Amygdala (tissue), 56 donors: Measurements from ENCODE around the gene SH3RF3.
"Not testable (repeated sequence)": the region's sequence is repeated elsewhere in the genome, so short reads cannot be mapped to it uniquely, and the experiment has no call there.

ENCODE experiments used
- DNase-seq, 56 donors: peaks; one replicate each; lab custom pipeline; 2025; lab: John Stamatoyannopoulos, UW

The SH3RF3 gene

GRCh38 chr2:109521233-109522062 lies 392.4 kb downstream of the SH3RF3 start:
- no peak for DNase-seq

- DNase-seq: no peak
Measured at GRCh38 chr2:109522063-109522374, 393.0 kb downstream of the SH3RF3 start.

DNA sequence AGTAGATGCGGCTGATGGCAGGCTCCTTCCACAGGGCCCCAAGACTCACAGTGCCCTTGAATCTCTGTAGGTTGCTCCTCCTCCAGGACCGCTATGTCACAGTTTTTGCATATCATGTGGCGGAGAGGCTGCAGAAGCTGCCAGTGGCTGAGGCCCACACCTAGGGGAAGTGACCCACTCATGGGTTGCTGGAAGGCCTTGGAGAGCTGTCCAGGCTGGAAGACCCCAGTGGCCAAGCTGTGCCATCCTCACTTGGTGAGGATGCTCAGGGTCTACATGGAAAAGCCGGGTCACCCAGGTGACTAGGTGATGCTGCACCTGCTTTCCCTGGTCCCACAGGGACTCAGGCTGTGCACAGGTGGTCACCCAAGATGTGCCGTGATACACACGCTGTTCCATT lies 394.1 kb downstream of the SH3RF3 start:
- DNase-seq: no peak

- DNase-seq: no peak
Measured at GRCh38 chr2:109523536-109524361, 394.7 kb downstream of the SH3RF3 start.

DNA sequence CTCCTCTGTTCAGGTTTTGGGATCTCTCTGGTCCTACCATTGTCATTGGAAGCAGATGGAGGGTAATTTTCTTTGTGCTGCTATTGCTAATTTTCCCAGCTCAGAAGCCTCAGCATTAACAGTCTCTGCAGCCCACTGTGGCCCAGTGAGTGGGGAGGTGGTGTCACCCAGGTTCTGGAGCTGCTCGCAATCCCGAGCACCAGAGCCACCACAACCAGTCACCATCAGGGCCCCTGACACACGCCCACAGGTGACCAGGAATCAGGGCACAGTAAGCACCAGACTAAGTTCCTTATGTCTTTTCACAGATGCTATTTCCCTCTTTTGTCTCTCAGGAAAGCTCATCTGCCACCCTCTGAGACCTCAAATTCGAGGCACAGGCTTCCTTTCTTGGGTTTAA lies 396.8 kb downstream of the SH3RF3 start:
- no peak for DNase-seq

GRCh38 chr2:109526442-109526970 lies 397.5 kb downstream of the SH3RF3 start:
- DNase-seq: no peak

GRCh38 chr2:109527079-109527478 lies 398.1 kb downstream of the SH3RF3 start:
- no peak for DNase-seq

DNA sequence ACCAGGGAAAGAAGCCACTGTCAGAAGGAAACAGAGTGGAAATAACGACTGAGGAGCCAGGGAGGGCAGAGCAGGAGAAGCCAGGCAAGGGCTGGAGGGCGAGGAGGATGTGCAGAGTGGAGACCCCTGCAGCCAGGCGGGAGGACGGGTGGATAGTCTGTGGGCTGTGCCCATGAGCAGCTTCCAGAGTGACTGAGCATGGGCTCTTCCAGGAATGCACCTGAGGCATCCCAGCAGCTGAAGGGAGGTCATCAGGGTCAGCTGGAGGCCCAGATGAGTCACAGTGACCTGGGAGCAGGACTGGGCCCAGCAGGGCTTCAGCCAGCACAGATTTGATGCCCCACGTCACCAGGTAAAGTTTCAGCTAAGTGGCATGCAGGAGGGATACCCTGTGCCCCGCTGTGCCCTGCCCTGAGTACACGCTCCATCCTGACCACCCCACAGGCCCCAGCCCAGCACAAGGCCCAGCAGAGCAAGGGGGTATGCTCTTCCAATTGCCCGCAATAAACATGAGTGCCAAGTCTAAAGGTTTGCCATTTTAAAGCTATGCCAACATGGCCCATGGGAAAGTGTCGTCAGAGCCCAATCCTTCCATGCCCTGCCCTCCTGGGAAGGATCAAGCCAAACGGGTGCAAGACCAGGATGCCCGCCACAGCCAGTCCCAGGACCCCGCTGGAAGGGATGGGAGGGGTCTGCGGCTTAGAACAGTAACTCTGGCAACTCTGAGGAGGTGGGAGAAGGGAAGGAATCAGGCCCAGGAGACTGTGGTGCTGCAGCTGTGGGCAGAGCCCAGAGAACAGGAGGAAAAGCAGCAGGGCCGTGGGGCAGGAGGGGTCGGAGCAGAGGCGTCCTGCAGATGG lies 399.1 kb downstream of the SH3RF3 start:
- DNase-seq: no peak

GRCh38 chr2:109528811-109529501 lies 400.0 kb downstream of the SH3RF3 start:
- DNase-seq: no peak

DNA sequence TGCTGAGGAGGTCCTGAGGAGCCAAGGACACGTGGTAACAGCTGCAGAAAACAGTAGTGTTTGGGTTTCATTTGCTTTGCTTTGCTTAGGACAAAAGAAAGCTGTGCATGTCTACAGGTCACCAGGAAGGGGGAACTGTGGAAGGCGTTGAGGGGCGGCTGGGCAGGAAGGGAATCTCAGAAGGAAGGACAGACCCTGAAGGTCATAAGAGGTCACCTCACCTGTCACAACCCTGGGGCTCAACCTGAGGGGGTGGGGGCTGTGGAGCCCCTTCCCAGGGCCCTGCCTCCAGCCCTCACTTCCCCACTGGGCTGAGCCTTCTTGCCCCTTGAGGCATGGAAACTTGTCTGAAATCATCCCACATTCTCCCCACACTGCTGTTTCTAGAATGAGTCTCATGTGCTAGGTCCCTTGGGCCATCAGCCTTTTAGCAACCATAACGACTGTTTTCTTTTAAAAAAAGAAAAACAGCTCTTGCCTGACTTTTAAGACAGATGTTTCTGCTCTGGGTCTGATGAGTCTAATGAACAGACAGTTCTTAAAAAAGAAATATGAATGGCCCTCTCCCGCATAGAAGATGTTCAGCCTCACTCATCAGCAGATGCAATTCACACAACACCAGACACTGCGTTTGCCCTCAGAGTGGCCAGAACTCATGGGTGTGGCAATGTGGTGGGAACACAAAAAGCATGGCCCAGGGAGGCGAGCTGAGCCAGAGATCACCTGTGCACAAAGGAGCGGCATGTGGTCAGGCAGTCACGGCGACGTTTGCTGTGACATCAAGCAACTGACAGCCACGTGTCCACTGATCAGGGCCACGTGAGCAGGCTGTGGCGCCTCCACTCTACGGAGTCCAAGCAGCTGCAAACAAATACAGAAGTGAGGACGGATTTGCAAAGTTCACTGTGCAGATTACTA lies 400.8 kb downstream of the SH3RF3 start:
- no peak for DNase-seq

- DNase-seq: no peak
Measured at GRCh38 chr2:109530712-109531111, 401.7 kb downstream of the SH3RF3 start.

DNA sequence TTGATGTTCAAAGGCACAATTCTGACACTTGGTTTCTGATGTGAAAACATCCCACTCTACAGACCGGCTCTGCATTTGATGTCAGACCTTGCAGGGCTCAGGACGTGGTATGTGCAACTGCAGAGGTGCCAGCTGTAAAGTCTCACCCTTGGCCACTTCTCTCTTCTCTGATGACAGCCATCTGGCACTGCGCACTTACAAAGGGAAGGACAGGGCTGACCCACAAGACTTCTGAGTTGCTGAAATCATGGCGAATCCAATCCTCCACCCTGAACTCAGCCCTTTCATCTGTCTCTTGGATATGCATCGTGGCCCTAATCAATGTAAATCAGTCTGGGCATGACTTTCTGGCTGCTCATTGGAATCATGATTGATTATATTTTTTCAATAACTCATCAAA lies 402.2 kb downstream of the SH3RF3 start:
- DNase-seq: no peak

DNA sequence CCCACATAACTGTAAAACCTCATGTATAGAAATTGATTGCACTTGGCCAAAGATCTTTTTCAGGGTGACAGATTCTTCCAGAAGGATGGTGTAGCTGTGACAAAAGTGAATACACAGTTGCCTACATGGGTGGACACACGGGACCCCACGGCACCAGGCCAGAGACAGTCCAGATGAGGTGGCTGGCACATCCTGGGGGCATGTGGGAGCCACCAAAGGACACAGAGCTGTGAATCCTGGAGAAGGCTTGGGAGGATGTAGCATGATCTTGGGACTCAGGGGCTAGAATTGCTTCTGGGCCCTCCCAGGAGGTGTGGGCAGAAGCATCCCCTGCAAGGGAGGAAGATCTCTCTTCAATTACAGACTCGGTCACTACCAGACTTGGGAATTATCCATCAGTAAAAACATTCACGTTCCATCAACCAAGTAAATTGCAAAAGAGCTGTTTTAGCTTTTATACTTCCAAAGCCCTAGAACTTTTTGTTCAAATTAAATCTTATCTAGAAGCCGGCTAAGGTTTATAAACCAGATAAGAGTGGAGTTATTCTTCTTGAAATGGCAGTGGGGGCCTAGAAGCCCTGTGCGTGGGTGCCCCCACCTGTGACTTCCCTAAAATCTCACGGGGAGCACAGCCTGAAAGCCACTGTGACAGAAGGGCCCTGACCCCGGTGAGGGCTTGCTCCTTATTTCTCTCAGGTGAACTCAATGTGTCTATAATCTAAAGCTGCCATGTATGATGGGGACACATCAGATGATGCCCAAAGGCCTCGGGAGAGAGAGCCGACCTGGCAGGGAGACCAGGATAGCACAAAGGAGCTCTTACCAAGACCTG lies 403.1 kb downstream of the SH3RF3 start:
- no peak for DNase-seq

GRCh38 chr2:109532728-109533076 lies 403.7 kb downstream of the SH3RF3 start:
- no peak for DNase-seq

DNA sequence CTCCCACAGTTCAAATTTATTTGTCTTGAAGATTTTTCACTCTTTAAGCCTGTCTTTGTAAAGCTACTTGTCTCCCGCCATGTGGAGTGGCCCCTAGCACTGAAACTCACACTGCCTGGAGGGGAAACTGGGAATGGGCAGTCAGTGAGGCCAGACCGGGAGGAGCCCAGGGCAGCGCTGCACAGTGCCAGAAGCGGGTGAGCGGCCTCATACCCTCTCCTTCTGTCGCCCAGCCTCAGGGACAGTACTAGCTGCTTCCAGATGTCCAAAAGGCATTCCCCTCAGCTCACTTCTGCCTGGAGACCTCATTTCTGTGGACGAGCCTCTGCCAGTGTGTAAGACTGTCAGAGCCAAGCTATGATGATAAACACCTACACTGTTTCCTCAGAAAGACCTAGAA lies 404.8 kb downstream of the SH3RF3 start:
- DNase-seq: no peak

DNA sequence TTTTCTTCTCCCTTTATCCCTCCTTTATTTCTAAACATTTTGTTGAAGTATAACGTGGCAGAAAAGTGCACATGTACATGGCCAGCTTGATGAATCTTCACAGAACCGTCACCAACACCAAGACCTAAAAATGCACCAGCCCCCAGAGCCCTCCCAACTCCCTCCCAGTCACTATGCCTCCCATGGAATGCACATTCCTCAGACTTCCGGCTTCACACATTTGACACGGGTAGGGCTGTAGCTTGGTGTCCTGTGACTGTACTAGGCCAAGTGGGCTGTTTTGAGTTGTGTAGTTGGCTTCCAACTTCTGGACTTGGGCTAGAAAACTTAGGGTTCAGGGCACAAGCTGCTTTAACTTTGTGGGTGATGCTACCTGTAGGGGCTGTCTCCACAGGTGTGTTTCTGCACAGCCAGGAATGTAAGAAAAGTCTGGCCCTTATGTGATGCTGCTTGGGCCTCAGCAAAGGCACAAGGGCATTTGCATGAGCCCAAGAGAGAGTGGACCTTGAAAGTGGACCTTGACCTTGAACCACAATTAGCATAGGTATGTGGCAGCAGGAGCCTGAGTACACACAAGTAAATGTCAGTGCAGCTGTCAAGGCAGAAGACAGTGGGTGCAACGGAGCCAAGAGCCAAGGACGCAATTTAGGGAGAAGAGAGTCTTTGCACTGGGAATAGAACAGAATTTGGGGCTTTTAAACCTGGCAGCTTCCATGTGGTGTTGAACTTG lies 406.4 kb downstream of the SH3RF3 start:
- DNase-seq: no peak

- not testable (repeated sequence) for DNase-seq
Measured at GRCh38 chr2:109536556-109536955, 407.6 kb downstream of the SH3RF3 start.
